ENCODE results near the gene DLGAP1.

DNA sequence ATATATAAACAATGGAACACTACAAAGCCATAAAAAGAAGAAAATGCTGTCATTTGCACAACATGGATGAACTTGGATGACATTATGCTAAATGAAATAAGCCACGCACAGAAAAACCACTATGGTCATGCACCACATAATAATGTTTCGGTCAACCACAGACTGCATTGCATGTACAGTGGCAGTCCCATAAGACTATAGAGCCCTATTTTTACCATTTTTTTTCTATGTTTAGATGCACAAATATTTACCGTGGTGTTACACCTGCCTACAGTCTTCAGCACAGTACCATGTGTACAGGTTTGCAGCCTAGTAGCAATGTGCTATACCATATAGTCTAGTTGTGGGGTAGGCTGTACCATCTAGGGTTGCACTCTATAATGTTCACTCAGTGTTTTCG is 476.1 kb downstream of the DLGAP1 start:
- no peak for TF ChIP-seq POLR2A (IDR thresholded peaks at IDR 0.05)
- TF ChIP-seq, protein P1, sequence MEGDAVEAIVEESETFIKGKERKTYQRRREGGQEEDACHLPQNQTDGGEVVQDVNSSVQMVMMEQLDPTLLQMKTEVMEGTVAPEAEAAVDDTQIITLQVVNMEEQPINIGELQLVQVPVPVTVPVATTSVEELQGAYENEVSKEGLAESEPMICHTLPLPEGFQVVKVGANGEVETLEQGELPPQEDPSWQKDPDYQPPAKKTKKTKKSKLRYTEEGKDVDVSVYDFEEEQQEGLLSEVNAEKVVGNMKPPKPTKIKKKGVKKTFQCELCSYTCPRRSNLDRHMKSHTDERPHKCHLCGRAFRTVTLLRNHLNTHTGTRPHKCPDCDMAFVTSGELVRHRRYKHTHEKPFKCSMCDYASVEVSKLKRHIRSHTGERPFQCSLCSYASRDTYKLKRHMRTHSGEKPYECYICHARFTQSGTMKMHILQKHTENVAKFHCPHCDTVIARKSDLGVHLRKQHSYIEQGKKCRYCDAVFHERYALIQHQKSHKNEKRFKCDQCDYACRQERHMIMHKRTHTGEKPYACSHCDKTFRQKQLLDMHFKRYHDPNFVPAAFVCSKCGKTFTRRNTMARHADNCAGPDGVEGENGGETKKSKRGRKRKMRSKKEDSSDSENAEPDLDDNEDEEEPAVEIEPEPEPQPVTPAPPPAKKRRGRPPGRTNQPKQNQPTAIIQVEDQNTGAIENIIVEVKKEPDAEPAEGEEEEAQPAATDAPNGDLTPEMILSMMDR (IDR thresholded peaks at IDR 0.05): no peak
- TF ChIP-seq POLR2AphosphoS5 (IDR thresholded peaks at IDR 0.05): no peak

All from breast epithelium (tissue), 3 donors.